MCF 10A (cell line): ENCODE results near the gene EVX1. TPM values are rescaled to one million over a fixed set of nuclear protein-coding genes. Genes with fewer than 3 reads are reported as not detected.

Experiments
- BruUV-seq: library from RNA; stranded (reverse); fragments of 400-500 nt; replicated peaks from 2 replicates; lab custom pipeline; 2021; lab: Mats Ljungman, UMichigan
- CTCF ChIA-PET: fragments of 300-600 bp; sonication (Branson Sonifier 250); formaldehyde crosslinking; extraction: SDS; loops from one replicate; lab custom pipeline; 2021; ENCODE audit warnings: antibody characterized with exemption, inconsistent platforms; lab: Yijun Ruan, JAX
- POLR2A ChIA-PET: fragments of 300-600, 350-650 bp; sonication (Branson Sonifier 250); formaldehyde crosslinking; extraction: SDS; loops from one replicate; lab custom pipeline; 2020; ENCODE audit warnings: antibody characterized with exemption, inconsistent platforms; lab: Yijun Ruan, JAX
- DNase-seq: peaks from one replicate; pipeline ENCODE4 v3.0.0-alpha.2; 2018; ENCODE audit not compliant: unreplicated experiment
- H3K27ac Mint-ChIP-seq: one replicate; pipeline ENCODE4 v1.8.0; 2022; ENCODE audit warnings: mild to moderate bottlenecking, low read depth, mixed read lengths; ENCODE audit not compliant: unreplicated experiment
- H3K27me3 Mint-ChIP-seq: one replicate; pipeline ENCODE4 v1.8.0; 2022; ENCODE audit warnings: mixed read lengths; ENCODE audit not compliant: insufficient read depth, unreplicated experiment
- H3K36me3 Mint-ChIP-seq: one replicate; pipeline ENCODE4 v1.8.0; 2022; ENCODE audit warnings: mild to moderate bottlenecking, moderate library complexity, mixed read lengths; ENCODE audit not compliant: insufficient read depth, unreplicated experiment
- H3K4me1 Mint-ChIP-seq: one replicate; pipeline ENCODE4 v1.8.0; 2022; ENCODE audit warnings: mixed read lengths; ENCODE audit not compliant: insufficient read depth, unreplicated experiment
- H3K4me3 Mint-ChIP-seq: one replicate; pipeline ENCODE4 v1.8.0; 2022; ENCODE audit warnings: mild to moderate bottlenecking, moderate library complexity, mixed read lengths; ENCODE audit not compliant: unreplicated experiment
- H3K9me3 Mint-ChIP-seq: one replicate; pipeline ENCODE4 v1.8.0; 2022; ENCODE audit warnings: mixed read lengths; ENCODE audit not compliant: unreplicated experiment
- CTCF ChIP-seq: fragments of 200-600 bp; IDR thresholded peaks from one replicate; pipeline ENCODE4 v1.8.0; 2022; ENCODE audit warnings: antibody characterized with exemption, mild to moderate bottlenecking; ENCODE audit not compliant: unreplicated experiment
- intact Hi-C: fragments of 100-400 bp; cut with micrococcal nuclease; formaldehyde crosslinking; loops from 2 replicates; pipeline ENCODE4 v1.14.1; 2022
- total RNA-seq: library from RNA; stranded (reverse); gene quantifications from 2 replicates; pipeline ENCODE4 v1.2.3, GENCODE V29; 2022

The EVX1 gene
- total RNA-seq, 1 experiment from 2014 or later = not detected

- TF ChIP-seq CTCF = no peak
- ChIA-PET POLR2A (no interaction called here), CTCF (interaction anchor here (0.6 to 2.0 kb wide), 2 partner anchors 132 to 374 kb away, joined by 3 to 7 read pairs; no protein-coding TSS in a partner anchor)
- intact Hi-C loops = no loop called here
- no peaks in the 10 kb centered on the region for H3K9me3 Mint-ChIP-seq
- peaks cover 72% of the 10 kb centered on the region for H3K27me3 Mint-ChIP-seq
- H3K4me3 Mint-ChIP-seq = peak overlapping the region; percentile 51
- H3K27ac Mint-ChIP-seq = no peak overlapping the region
- BruUV-seq = no TSS peak
- no peaks in the 10 kb centered on the region for H3K36me3 Mint-ChIP-seq
- no peak for DNase-seq
- H3K4me1 Mint-ChIP-seq = no peaks in the 10 kb centered on the region
These were observed 41.6 kb upstream of the EVX1 start for GRCh38 chr7:27200761-27201579.

GRCh38 chr7:27201580-27202017, 41.0 kb upstream of the EVX1 start:
- no peak overlapping the region for H3K4me3 Mint-ChIP-seq
- no peak for DNase-seq
- H3K36me3 Mint-ChIP-seq = no peaks in the 10 kb centered on the region
- BruUV-seq = no TSS peak
- intact Hi-C loops = no loop called here
- H3K27me3 Mint-ChIP-seq = peaks cover 78% of the 10 kb centered on the region
- no peaks in the 10 kb centered on the region for H3K4me1 Mint-ChIP-seq
- no peak overlapping the region for H3K27ac Mint-ChIP-seq
- POLR2A ChIA-PET = no interaction called here
- TF ChIP-seq CTCF = no peak
- CTCF ChIA-PET = interaction anchor here (0.6 to 2.0 kb wide), 2 partner anchors 131 to 374 kb away, joined by 3 to 7 read pairs; no protein-coding TSS in a partner anchor
- H3K9me3 Mint-ChIP-seq = no peaks in the 10 kb centered on the region

DNA sequence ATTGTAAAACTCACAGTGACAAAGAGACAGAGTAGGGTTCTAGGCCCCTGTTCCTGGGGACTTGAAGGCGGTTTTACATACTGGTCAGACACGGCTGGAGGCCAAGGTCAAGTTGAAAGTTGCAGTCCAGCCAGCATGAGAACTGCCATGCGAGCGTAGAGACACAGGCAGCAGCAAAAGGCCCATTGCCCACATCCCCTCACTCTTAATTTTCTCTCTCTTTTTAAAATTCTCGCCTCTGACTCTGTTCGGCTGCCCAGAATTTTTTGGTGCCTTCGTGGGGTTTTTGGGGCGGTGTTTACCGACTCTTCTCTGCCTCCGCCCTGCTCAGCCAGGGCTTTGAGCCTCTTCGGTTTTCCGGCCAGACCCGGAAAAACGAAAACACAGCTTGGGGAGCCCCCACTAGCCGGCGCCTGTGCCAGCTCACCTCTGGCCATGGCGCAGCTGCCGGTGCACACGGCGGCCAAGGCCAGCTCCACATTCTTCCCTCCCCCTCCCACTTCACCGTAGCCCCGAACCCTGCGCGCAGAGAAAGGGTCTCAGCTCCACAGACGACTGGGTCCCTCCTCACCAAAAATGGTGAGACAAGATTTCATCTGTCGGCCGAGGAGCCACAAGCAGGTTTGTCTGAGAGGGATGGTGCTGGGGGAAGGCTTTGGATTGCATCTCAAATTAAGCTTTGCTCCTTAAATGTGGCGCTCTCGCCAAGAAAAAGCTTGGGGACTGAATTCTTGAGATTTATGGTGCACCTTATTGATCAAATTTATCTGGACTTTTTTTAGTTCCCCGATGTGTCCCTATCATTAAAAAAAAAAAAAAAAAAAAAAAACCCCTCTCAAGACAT, 40.4 kb upstream of the EVX1 start:
- Mint-ChIP-seq H3K9me3 (no peaks in the 10 kb centered on the region), H3K4me1 (no peaks in the 10 kb centered on the region), H3K4me3 (no peak overlapping the region), H3K36me3 (no peaks in the 10 kb centered on the region), H3K27ac (no peak overlapping the region), H3K27me3 (peaks cover 81% of the 10 kb centered on the region)
- ChIA-PET CTCF (interaction anchor here (0.6 to 1.3 kb wide), 3 partner anchors 375 to 499 kb away, joined by 3 to 7 read pairs (median 4); no protein-coding TSS in a partner anchor), POLR2A (no interaction called here)
- BruUV-seq = no TSS peak
- no peak for TF ChIP-seq CTCF
- intact Hi-C loops = no loop called here
- DNase-seq = no peak

DNA sequence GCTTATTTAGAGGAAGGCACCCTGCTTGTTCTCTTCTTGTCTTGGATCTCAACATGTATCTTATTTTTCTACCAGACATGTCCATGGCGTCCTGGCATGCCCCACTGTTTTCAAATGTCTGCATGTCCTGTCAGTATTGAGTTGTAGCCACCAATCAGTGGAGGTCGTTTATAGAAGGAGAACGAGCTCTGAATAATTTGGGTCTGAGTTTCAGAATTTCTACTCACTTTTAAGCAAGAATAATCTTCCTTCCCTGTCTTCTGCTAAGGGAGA, 39.8 kb upstream of the EVX1 start:
- BruUV-seq = no TSS peak
- H3K4me1 Mint-ChIP-seq = no peaks in the 10 kb centered on the region
- no peak overlapping the region for H3K4me3 Mint-ChIP-seq
- H3K9me3 Mint-ChIP-seq = no peaks in the 10 kb centered on the region
- TF ChIP-seq CTCF = no peak
- ChIA-PET POLR2A (no interaction called here), CTCF (interaction anchor here (0.5 to 1.3 kb wide), 4 partner anchors 374 to 498 kb away, joined by 3 to 7 read pairs (median 4); no protein-coding TSS in a partner anchor)
- no peak for DNase-seq
- no peaks in the 10 kb centered on the region for H3K36me3 Mint-ChIP-seq
- intact Hi-C loops = no loop called here
- peaks cover 77% of the 10 kb centered on the region for H3K27me3 Mint-ChIP-seq
- no peak overlapping the region for H3K27ac Mint-ChIP-seq
